WTC11 (cell line): Measurements from ENCODE around the gene CCDC200. TPM values are rescaled to one million over a fixed set of nuclear protein-coding genes. Genes with fewer than 3 reads are reported as not detected.

Experiments used
- total RNA-seq: library from RNA; stranded (reverse); gene quantifications from 3 replicates; pipeline ENCODE4 v1.2.3, GENCODE V29; 2021

Gene CCDC200
- total RNA-seq, 1 experiment from 2014 or later = not detected

Other genes starting within 250 kb of the CCDC200 start
- gene PTGES3L, start 248.5 kb downstream of the CCDC200 start, total RNA-seq = 1.8 to 2.5 TPM (median 2.1 TPM) in 3 replicates
- gene RUNDC1, start 248.1 kb downstream of the CCDC200 start, total RNA-seq = 12.2 to 14.2 TPM (median 12.7 TPM) in 3 replicates
- 1,391 to 1,553 TPM (median 1,518 TPM) in 3 replicates for gene RPL27, start 230.2 kb downstream of the CCDC200 start, total RNA-seq
- 3.0 to 4.7 TPM (median 3.8 TPM) in 3 replicates for gene IFI35, start 221.8 kb downstream of the CCDC200 start, total RNA-seq
- 291 to 298 TPM (median 296 TPM) in 3 replicates for gene VAT1, start 206.2 kb downstream of the CCDC200 start, total RNA-seq
- gene RND2, start 203.4 kb downstream of the CCDC200 start, total RNA-seq = 46.9 to 51.8 TPM (median 50.2 TPM) in 3 replicates
- gene BRCA1, start 103.3 kb downstream of the CCDC200 start, total RNA-seq = 37.8 to 38.4 TPM (median 38.1 TPM) in 3 replicates
- gene NBR1, start 57.4 kb downstream of the CCDC200 start, total RNA-seq = 38.4 to 42.8 TPM (median 38.9 TPM) in 3 replicates
- gene TMEM106A, start 16.7 kb downstream of the CCDC200 start, total RNA-seq = 3.8 to 4.4 TPM (median 4.2 TPM) in 3 replicates
- 5,207 to 6,122 TPM (median 5,885 TPM) in 3 replicates for gene RNU2-1, start 5.4 kb upstream of the CCDC200 start, total RNA-seq
- 11.9 to 13.4 TPM (median 13.0 TPM) in 3 replicates for gene ARL4D, start 170.4 kb upstream of the CCDC200 start, total RNA-seq